ENCODE data around the gene CNST.
"Not testable (repeated sequence)": the region's sequence is repeated elsewhere in the genome, so short reads cannot be mapped to it uniquely, and the experiment has no call there.

CNST gene

DNA sequence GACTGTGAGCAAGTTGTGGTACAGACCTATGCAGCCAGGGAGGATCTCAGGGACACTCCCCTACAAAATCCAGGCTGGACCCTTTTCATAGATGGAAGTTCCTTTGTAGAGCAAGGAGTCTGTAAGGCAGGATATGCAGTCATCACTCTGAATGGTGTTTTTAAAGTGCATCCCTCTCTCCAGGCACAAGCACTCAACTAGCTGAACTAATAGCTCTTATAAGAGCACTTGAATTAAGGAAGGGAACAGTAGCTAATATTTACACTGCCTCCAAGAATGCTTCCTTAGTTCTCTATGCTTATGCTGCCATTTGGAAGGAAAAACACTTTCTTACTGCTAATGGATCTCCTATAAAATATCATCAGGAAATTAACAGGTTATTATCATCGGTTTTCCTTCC lies 32.1 kb upstream of the CNST start:
- H3K4me1 ChIP-seq (ENCODE audit: control insufficient read depth, insufficient read depth, low read length), result peaks cover 9% of the 10 kb centered on the region

DNA sequence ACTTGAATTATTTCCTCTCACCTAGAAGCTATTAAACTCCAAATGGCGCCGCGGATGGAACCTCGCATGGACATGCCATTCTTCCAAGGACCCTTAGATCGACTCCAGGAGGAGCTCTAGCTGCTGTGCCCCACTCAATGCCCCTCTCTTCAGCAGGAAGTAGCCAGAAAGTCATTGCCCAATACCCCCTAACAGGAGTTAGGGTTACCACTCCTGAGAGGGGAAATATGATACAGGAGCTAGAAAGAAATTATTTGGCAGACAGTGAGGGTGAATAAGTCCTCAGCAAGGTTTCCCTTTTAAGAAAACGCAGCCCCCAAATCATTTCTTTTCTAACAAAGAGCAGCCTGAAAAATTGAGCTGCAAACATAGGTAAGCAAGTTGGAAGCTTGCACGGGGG lies 28.8 kb upstream of the CNST start:
- H3K27me3 ChIP-seq (ENCODE audit: control insufficient read depth, insufficient read depth, low read length), result no peaks in the 10 kb centered on the region
- peaks cover 9% of the 10 kb centered on the region for H3K4me1 ChIP-seq (ENCODE audit: control insufficient read depth, insufficient read depth, low read length)
- no peaks in the 10 kb centered on the region for H3K9me3 ChIP-seq (ENCODE audit: control insufficient read depth, low read length)
- H3K4me3 ChIP-seq (ENCODE audit: low read length), result no peak overlapping the region
- no peaks in the 10 kb centered on the region for H3K36me3 ChIP-seq (ENCODE audit: control insufficient read depth, insufficient read depth, low read length)
- no peak overlapping the region for H3K9ac ChIP-seq (ENCODE audit: low read length)

More for the DNA sequence above, 32.1 kb upstream of the CNST start:
- Histone ChIP-seq H3K27me3 (ENCODE audit: control insufficient read depth, insufficient read depth, low read length) (no peaks in the 10 kb centered on the region), H3K36me3 (ENCODE audit: control insufficient read depth, insufficient read depth, low read length) (no peaks in the 10 kb centered on the region), H3K4me3 (ENCODE audit: low read length) (no peak overlapping the region), H3K9me3 (ENCODE audit: control insufficient read depth, low read length) (no peaks in the 10 kb centered on the region), H3K9ac (ENCODE audit: low read length) (no peak overlapping the region)

DNA sequence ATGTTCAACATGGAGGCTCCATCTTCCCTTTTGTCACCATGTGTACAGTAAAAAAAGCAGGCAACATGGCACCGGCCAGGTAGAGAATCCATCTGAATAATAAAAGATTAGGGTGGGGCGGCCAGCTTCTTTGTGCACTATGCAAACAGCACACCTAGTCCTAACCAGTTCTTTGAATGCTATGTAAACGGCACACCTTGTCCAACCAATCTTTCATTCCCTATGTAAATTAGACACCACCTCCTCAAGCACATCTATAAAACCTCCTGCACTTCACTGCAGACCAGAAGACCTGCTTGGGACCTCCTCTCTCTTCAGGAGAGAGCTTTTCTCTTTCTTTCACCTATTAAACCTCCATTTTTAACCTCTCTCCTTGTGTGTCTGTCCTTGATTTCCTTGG lies 28.4 kb upstream of the CNST start:
- no peak overlapping the region for H3K4me3 ChIP-seq (ENCODE audit: low read length)
- H3K9ac ChIP-seq (ENCODE audit: low read length), result no peak overlapping the region
- H3K4me1 ChIP-seq (ENCODE audit: control insufficient read depth, insufficient read depth, low read length), result peaks cover 9% of the 10 kb centered on the region
- H3K9me3 ChIP-seq (ENCODE audit: control insufficient read depth, low read length), result no peaks in the 10 kb centered on the region
- H3K27me3 ChIP-seq (ENCODE audit: control insufficient read depth, insufficient read depth, low read length), result no peaks in the 10 kb centered on the region
- H3K36me3 ChIP-seq (ENCODE audit: control insufficient read depth, insufficient read depth, low read length), result no peaks in the 10 kb centered on the region

DNA sequence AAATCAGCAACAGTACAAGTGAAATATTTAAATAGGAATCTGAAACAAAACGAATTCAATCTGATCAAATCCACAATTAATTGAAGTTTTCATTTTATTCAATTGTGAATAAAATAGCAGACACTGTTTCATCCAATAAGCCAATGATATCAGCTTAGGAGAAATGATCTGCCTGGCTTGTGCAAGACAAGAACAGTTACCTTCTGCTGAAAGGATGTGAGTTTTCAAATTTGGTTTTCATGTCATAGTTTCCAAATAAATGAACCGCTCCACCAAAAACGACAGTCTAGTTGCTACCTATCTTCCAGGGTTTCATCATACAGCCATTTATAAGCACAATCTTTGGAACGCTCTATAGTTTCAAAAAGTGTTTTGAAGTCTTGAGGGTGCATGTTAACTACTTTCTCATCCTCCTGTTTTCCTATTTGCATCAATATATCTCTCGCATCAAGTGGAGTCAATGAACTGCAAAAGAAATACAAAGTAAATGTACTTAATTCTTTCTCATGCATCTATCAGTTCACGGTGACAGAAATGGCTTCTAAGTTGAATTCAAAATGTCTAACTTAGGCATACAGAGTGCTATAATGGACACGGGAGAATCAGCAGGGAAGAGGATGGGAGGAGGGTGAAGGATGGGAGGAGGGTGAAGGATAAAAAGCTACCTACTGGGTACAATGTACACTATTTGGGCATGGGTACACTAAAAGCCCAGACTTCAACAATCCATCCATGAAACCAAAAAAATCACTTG lies 25.3 kb upstream of the CNST start:
- no peaks in the 10 kb centered on the region for H3K9me3 ChIP-seq (ENCODE audit: control insufficient read depth, low read length)
- H3K27me3 ChIP-seq (ENCODE audit: control insufficient read depth, insufficient read depth, low read length), result no peaks in the 10 kb centered on the region
- no peak overlapping the region for H3K9ac ChIP-seq (ENCODE audit: low read length)
- H3K4me1 ChIP-seq (ENCODE audit: control insufficient read depth, insufficient read depth, low read length), result peaks cover 9% of the 10 kb centered on the region
- no peak overlapping the region for H3K4me3 ChIP-seq (ENCODE audit: low read length)
- peaks cover 5% of the 10 kb centered on the region for H3K36me3 ChIP-seq (ENCODE audit: control insufficient read depth, insufficient read depth, low read length)

DNA sequence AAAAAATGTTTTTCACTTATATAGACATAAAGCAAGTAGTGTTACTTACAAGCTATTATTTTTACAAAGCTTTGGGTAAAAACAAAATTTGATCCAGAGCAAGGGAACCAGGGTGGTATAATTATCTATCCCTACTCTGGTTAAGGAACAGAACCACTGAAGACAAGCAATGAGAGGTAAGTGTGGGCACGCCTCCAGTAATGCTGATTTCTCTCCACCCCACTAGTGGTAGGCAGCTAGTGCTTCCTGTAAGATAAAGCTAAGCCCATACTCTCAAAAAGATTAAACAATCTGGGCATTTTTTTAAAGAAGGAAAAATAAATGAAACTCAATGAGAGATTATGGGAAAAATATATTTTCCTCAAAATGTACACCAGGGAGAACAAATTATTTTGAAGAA lies 22.3 kb upstream of the CNST start:
- Histone ChIP-seq H3K4me1 (ENCODE audit: control insufficient read depth, insufficient read depth, low read length) (no peaks in the 10 kb centered on the region), H3K36me3 (ENCODE audit: control insufficient read depth, insufficient read depth, low read length) (peaks cover 5% of the 10 kb centered on the region), H3K4me3 (ENCODE audit: low read length) (no peak overlapping the region), H3K27me3 (ENCODE audit: control insufficient read depth, insufficient read depth, low read length) (no peaks in the 10 kb centered on the region), H3K9me3 (ENCODE audit: control insufficient read depth, low read length) (no peaks in the 10 kb centered on the region), H3K9ac (ENCODE audit: low read length) (no peak overlapping the region)

DNA sequence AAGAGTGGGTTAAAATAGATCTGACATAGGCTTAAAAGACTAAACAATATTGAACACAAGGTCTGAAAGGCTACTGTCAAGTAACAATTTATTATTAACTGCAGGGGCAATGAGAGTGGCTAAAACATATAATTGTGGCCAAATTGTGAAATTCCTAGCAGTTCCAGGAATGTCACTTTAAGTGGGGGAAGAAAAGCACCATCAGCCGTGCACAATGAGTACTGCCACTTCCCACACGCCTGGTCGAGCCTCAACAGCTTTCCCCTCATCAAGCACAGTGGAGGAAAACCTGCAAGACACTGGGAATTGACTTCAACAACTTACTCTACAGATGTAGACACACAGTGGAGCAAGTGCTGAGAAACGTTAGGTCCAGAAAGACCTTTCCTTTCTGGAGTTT lies 16.6 kb upstream of the CNST start:
- Histone ChIP-seq H3K9me3 (ENCODE audit: control insufficient read depth, low read length) (no peaks in the 10 kb centered on the region), H3K4me1 (ENCODE audit: control insufficient read depth, insufficient read depth, low read length) (no peaks in the 10 kb centered on the region), H3K36me3 (ENCODE audit: control insufficient read depth, insufficient read depth, low read length) (no peaks in the 10 kb centered on the region), H3K4me3 (ENCODE audit: low read length) (no peak overlapping the region), H3K9ac (ENCODE audit: low read length) (no peak overlapping the region), H3K27me3 (ENCODE audit: control insufficient read depth, insufficient read depth, low read length) (no peaks in the 10 kb centered on the region)

DNA sequence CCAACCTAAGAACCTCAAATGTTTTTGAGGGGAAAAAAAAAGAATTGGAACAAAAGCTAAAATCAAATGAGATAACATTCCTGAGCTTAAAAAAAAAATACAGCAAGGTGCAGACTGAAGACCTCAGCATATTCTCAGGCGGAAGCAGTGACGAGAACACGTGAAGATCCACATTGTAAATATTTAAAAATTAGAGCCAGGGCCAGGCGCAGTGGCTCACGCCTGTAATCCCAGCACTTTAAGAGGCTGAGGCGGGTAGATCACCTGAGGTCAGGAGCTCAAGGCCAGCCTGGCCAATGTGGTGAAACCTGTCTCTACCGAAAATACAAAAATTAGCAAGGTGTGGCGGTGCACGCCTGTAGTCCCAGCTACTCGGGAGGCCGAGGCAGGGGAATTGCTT lies 15.9 kb upstream of the CNST start:
- no peak overlapping the region for H3K4me3 ChIP-seq (ENCODE audit: low read length)
- no peaks in the 10 kb centered on the region for H3K27me3 ChIP-seq (ENCODE audit: control insufficient read depth, insufficient read depth, low read length)
- no peaks in the 10 kb centered on the region for H3K9me3 ChIP-seq (ENCODE audit: control insufficient read depth, low read length)
- peaks cover 5% of the 10 kb centered on the region for H3K36me3 ChIP-seq (ENCODE audit: control insufficient read depth, insufficient read depth, low read length)
- no peak overlapping the region for H3K9ac ChIP-seq (ENCODE audit: low read length)
- H3K4me1 ChIP-seq (ENCODE audit: control insufficient read depth, insufficient read depth, low read length), result no peaks in the 10 kb centered on the region

DNA sequence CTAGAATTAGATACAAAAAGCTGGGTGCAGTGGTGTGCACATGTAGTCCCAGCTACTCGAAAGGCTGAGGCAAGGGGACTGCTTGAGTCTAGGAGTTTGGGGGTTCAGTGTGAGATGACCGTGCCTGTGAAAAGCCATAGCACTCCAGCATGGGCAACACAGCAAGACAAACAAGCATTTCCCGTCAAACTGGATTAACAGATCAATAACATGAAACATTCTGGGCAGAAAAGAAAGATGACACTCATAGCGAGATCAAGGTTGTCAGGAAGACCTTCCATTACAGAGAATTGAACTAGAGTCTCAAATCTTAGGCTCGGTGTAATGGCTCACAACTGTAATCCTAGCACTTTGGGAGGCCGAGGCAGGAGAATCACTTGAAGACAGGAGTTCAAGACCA lies 14.1 kb upstream of the CNST start:
- no peak overlapping the region for H3K9ac ChIP-seq (ENCODE audit: low read length)
- no peaks in the 10 kb centered on the region for H3K9me3 ChIP-seq (ENCODE audit: control insufficient read depth, low read length)
- no peaks in the 10 kb centered on the region for H3K27me3 ChIP-seq (ENCODE audit: control insufficient read depth, insufficient read depth, low read length)
- H3K4me3 ChIP-seq (ENCODE audit: low read length), result no peak overlapping the region
- no peaks in the 10 kb centered on the region for H3K4me1 ChIP-seq (ENCODE audit: control insufficient read depth, insufficient read depth, low read length)
- H3K36me3 ChIP-seq (ENCODE audit: control insufficient read depth, insufficient read depth, low read length), result peaks cover 5% of the 10 kb centered on the region

DNA sequence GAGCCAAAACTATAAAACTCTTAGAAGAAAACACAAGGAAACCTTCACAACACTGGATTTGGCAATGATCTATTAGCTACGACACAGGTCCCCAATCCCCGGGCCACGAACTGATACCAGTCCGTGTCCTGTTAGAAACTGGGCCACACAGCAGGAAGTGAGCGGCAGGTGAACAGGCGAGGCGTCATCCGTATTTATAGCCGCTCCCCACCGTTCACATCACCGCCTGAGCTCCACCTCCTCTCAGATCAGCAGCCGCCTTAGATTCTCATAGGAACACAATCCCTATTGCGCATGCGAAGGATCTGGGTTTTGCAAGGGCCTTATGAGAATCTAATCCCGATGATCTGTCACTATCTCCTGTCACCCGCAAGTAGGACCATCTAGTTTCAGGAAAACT lies 12.1 kb upstream of the CNST start:
- H3K4me1 ChIP-seq (ENCODE audit: control insufficient read depth, insufficient read depth, low read length), result no peaks in the 10 kb centered on the region
- H3K27me3 ChIP-seq (ENCODE audit: control insufficient read depth, insufficient read depth, low read length), result no peaks in the 10 kb centered on the region
- H3K9me3 ChIP-seq (ENCODE audit: control insufficient read depth, low read length), result no peaks in the 10 kb centered on the region
- no peak overlapping the region for H3K9ac ChIP-seq (ENCODE audit: low read length)
- H3K4me3 ChIP-seq (ENCODE audit: low read length), result no peak overlapping the region
- peaks cover 5% of the 10 kb centered on the region for H3K36me3 ChIP-seq (ENCODE audit: control insufficient read depth, insufficient read depth, low read length)

DNA sequence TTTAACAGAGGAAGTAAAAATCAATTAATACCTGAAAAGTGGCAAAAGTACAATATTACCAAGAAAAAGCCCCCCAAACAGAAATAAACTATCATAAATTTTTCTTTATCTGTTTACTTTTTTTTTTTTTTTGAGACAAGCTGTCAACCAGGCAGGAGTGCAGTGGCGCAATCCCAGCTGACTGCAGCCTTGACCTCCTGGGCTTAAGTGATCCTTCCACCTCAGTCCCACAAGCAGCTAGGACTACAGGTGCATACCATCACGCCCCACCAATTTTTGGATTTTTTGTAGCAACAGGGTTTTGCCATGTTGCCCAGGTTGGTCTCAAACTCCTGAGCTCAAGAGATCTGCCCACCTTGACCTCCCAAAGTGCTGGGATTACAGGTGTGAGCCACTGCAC lies 8.2 kb upstream of the CNST start:
- Histone ChIP-seq H3K4me3 (ENCODE audit: low read length) (no peak overlapping the region), H3K27me3 (ENCODE audit: control insufficient read depth, insufficient read depth, low read length) (no peaks in the 10 kb centered on the region), H3K4me1 (ENCODE audit: control insufficient read depth, insufficient read depth, low read length) (no peaks in the 10 kb centered on the region), H3K36me3 (ENCODE audit: control insufficient read depth, insufficient read depth, low read length) (peaks cover 5% of the 10 kb centered on the region), H3K9me3 (ENCODE audit: control insufficient read depth, low read length) (no peaks in the 10 kb centered on the region), H3K9ac (ENCODE audit: low read length) (no peak overlapping the region)

DNA sequence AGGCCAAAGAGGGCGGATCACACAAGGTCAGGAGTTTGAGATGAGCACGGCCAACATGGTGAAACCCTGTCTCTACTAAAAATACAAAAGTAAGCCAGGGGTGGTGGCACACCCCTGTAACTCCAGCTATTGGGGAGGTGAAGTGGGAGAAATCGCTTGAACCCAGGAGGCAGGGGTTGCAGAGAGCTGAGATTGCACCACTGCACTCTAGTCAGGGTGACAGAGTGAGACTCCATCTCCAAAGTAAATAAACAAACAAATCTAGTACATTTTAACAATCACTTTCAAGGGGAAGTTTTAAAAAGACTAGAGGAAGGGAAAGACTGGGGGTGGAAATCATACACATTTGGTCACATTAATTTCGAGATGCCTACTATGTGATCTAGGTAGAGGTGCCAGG lies 6.9 kb upstream of the CNST start:
- no peak overlapping the region for H3K9ac ChIP-seq (ENCODE audit: low read length)
- no peaks in the 10 kb centered on the region for H3K27me3 ChIP-seq (ENCODE audit: control insufficient read depth, insufficient read depth, low read length)
- no peaks in the 10 kb centered on the region for H3K4me1 ChIP-seq (ENCODE audit: control insufficient read depth, insufficient read depth, low read length)
- peaks cover 5% of the 10 kb centered on the region for H3K36me3 ChIP-seq (ENCODE audit: control insufficient read depth, insufficient read depth, low read length)
- no peak overlapping the region for H3K4me3 ChIP-seq (ENCODE audit: low read length)
- H3K9me3 ChIP-seq (ENCODE audit: control insufficient read depth, low read length), result no peaks in the 10 kb centered on the region

DNA sequence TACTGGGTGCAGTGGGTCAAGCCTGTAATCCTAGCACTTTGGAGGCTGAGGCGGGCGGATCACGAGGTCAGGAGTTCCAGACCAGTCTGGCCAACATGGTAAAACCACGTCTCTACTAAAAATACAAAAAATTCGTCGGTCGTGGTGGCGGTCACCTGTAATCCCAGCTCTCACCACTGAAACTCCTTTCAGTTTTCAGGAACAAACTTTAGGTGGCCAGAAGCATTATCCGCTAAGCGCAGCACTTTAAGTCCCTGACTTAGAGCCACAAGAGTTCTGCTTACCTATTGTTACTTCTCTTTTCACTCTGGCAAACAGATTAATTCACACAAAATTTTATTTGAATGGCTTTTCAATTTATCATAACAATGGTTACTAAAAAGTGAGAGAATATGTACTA lies 5.4 kb upstream of the CNST start:
- not testable (repeated sequence) for H3K9me3 ChIP-seq (ENCODE audit: control insufficient read depth, low read length); H3K4me1 ChIP-seq (ENCODE audit: control insufficient read depth, insufficient read depth, low read length); H3K4me3 ChIP-seq (ENCODE audit: low read length); H3K36me3 ChIP-seq (ENCODE audit: control insufficient read depth, insufficient read depth, low read length); H3K27me3 ChIP-seq (ENCODE audit: control insufficient read depth, insufficient read depth, low read length); H3K9ac ChIP-seq (ENCODE audit: low read length)
